OCI-M1 (cell line): ENCODE results near the gene TRIM16.
A peak's percentile ranks its signal among the peaks of the same experiment; 100 is the strongest.
"Not testable (repeated sequence)": the region's sequence is repeated elsewhere in the genome, so short reads cannot be mapped to it uniquely, and the experiment has no call there.

Experiments
- DNase-seq: peaks from one replicate; lab custom pipeline; 2025; lab: John Stamatoyannopoulos, UW

Gene TRIM16

DNA sequence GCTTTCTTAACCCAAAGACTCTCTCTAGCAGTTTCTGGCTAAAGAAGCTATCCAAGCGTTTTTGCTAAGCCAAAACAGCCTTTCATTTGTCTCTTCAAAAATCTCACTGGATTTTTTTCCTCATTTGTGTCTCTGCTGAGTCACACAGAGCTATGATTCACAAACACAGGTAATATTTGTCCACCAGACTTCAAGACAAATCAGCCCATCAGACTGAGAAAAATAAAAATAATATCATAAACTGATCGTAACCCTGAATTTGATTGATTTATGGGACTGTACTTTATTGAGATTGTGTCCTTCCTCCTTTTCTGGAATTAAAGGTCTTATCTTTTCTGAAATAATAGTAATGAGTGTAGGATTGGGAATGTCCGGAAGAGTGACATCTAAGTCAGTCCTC is 25.8 kb downstream of the TRIM16 start:
- DNase-seq, result no peak

DNA sequence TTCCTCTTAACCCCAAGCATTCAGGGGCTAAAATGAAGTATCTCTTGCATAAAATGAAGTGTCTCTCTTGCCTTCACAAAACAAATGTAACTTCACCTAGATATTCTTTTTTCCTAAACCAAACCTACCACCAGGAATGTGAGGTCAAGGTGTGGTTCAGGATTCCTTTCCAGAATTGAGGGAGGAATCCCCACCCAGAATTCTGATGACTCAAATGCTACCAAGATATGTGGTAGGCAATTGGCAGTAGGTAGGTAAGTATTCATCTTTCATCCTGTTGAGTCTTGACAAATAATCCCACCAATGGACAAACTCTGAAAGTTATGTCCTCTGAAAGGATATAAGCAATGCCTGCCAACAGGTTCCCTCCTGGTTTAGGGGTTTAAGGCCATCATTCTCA is 26.2 kb downstream of the TRIM16 start:
- DNase-seq, result no peak

DNA sequence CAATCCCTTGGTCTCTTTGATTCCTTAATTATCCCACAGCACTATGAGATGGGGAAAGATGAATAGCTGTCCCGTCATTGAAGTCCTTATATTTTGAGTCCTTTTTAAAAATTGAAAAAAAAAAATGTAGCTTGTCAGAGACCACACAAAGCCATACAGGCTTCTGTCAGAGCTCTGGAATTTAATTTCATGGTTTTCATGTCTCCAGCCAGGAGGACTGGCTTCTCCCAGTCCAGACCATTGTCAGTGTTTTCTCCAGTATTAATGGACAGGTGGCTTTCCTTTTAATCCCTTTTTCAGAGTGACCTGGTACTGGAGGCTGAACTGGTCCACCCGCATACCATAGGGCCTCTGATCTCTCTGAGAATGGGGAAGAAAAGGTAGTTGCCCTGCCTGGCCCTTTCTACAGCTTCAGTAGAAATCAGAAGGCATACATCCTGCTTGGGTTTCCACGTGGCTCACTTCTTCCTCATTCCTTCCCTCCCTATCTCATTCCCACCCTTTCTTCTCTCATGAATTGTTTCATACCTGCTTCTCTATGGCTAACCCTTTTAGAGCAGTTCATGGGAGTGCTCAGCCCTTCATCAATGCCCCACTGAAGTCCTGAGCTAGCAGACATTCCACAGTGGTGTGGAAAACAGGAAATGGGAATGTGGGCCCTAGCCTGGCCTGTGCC is 29.1 kb downstream of the TRIM16 start:
- DNase-seq, result no peak

DNA sequence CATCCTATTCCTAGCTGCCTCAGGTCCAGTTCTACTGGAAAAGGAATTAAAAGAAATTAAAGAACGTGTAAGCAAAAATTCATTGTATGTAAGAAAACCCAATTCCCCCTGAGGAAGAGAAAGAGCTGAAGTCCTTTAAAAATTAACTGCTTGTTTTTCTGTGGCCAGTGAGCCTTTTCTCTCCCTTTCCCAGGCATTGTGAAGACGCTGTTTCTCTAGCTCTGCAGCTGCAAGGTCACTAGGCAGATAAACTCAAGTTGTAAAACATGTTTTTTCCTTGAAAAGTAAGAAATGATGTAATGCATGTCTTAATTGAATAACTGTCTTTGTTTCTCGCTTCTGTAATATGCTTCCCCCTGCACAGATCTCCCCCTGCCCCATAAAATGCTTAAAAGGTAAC is 29.7 kb downstream of the TRIM16 start:
- not testable (repeated sequence) for DNase-seq

DNA sequence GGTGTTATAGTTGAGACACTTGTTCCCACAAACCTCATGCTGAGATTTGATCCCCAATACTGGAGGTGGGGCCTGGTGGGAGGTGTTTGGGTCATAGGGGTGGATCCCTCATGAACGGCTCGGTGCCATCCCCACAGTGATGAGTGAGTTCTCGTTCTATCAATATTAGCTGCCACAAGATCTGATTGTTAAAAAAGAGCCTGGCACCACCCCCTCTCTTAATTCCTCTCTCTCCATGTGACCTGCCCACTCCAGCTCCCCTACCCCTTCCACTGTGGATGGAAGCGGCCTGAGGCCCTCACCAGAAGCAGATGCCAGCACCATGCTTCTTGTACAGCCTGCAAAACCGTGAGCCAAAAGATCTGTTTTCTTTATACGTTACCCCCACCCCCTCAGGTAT is 31.2 kb downstream of the TRIM16 start:
- no peak for DNase-seq

DNA sequence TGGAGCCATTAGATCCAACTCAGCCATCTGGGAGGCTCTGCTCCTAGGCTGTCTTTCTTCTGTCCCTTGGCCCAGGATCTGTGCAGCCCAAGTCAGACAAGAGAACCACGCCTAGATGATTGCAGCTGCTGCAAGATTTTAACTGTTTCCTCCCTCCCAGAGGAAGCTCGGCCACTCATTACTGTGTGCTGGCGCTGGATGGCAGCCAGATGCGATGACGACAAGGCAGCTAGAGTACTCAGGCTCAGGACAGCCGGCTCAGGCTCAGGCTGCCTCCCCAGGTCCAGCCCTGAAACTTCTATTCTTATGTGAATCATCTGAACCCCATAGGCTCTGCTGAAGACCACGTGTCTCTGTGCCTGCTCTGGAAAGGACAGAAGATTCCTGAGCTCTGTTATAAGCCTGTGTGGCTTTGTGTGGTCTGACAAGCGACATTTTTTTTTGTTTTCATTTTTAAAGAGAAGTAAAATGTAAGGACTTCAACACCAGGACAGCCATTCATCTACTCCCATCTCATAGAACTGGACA is 32.5 kb downstream of the TRIM16 start:
- DNase-seq, result peak; percentile 96

DNA sequence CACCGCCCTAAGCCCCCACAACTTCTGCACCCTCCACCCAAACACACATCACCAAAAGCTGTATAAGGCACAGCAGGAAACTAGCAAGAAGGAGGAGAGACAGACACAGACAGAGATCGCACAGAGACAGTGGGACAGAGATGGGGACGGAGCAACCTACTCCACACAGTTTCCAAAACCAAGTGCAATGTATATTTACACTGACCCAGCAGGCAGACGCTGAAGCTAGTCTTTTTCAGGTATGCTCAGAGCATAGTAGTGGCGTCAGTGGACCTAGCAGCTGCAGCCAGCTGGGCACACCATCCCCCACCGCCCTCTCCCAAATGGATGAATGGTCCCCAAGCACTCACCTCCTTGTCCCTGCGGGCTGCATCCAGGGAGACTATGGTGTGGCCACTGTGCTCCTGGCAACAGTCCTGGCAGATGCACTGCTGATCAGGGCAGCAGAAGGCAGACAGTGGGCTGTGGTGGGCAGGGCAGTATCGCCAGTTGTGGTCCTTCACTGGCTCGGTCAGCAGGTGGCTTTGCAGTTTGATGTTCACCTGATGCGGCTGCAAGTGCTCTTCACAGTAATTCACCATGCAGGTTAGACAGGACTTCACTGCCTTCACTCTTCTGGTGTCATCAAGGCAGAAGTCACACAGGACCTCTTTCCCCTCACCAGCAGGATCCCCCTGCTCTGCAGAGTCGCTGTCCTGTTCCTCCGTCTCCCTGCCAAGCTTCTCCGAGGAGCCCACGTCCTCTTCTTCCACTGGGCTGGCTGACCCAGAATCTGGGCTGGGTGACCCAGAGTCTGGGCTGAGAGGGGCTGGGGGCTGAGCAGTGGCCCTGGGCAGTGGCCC is 33.1 kb downstream of the TRIM16 start:
- DNase-seq, result no peak

DNA sequence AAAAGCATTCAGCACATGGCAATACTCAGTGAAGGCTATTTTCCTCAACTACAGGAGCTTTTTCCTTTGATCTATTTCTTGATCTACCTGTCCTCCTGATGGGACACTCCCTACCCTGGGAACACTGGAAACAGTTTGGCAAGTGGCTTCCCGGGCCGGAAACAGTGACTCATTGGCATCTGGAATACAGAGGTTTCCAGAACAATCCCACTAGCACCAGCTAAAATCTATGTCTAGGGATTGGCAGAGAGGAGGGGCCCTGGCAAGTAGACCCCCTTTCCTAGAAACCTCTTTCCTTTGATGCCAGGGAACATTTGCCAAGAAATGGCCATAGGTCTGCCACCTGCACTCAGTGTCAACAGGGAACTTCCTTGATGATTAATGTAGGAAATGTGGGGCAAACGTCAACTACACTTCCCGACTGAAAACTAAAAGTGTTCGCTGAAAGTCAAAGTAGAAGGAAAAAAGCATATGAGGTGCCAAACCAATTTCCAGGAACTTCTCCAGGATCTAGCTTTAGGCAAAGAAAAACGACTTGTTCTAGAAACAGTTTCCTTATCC is 34.2 kb downstream of the TRIM16 start:
- no peak for DNase-seq

DNA sequence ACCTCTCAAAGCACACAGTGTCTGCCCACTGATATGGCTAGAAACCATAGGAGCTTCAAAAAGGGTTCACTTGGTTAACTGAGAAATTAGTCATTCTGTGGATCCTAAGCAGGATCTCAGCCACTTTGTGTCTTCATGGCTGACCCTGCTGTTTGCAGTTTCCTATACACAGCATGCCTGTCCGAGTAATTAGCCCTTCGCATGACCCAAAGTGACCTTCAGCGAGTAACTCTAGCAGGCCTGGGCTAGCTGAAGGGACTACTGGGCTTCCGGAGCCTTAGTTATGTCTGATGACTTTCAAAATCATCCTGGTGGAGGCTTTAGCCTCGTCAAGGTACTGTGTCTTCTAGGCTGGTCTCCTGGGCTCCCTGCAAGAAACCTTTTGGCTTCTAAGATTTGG is 35.7 kb downstream of the TRIM16 start:
- DNase-seq, result no peak

DNA sequence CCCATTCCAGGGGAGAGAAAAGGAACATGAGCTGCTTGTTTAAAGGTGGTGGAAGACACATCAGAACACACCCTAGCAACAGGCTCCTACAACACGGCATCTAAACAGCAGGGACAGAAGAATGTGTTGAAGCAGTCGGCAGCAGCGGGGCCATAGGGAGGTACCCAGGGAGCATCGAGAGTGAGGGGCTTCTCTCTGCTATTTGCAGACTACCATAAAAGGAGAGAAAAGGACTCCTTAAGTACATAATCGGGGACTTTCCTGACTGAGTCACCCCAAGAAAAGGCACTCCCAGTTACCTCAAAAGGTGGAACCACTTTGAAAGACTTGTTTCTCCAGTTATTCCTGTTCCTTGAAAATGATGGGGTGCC is 38.2 kb downstream of the TRIM16 start:
- not testable (repeated sequence) for DNase-seq

DNA sequence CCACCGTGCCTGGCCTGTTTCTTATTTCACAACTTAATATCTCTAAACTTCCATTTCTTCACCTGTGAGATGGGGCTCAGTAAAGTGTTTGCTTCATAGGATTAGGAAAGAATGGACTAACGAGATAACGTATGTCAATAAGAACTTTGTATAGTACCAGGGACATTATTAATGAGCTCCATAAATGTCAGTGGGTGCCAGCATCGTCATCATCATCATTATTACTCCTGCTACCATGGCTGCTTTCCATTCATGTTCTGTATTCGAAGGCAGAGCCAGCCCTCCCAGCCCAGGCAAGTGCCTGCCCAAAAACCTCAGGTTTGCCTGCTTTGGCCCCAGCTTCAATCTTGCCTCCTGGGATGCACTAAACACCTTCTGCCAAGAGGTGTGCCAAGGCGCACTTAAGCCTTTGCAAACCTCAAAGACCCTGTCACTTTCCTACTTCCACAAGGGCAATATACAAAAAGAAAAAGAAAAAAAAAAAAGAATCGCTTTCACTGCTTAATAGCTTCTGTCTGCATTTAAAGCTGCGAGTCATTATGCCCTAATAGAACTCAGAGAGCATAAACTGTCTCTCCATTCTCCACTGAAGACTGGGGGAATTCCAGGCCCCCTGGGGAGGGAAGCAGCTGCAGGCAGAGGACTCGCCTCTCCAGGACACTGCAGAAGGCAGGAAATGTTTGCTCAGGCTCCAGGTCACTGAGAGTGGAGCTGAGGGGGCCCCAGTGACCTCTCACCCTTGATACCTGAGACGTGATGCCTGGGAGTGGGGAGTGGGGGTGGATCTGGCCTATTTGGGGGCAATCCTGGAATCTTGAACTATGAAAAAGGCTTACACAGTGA is 38.8 kb downstream of the TRIM16 start:
- DNase-seq, result not testable (repeated sequence)

DNA sequence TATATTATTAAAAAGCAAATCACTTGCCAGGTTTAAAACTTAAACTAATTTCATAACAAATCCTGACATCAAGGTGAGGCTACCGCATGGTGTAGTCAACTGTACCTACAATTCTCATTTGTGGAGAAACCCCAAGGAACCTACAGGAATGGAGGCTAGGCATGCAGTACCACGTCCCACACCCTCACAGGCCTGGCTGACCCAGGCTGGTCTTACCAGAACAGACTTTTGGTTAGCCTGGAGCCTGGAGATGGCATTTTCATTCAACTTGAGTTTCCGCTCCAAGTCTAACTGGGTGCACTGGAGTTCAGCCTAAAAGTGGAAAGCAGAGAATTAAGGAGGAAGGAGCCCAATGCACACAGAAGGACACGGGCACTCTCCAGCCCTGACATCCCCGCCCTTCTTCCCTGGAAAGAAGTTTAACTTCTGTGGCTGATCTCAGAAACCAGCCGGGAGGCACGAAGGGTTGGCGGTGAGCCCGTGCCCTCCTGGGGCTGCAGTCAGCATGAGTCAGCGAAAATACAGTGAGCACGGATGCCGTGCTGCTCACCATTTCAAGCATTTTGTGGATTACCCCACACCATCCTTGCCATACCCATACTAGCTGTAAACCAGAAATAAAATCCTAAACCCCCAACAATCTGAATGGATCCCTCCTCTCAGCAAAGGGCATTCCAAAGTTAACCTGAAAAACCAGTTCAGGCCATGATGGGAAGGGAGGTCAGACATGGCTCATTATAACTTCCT is 41.4 kb downstream of the TRIM16 start:
- not testable (repeated sequence) for DNase-seq

DNA sequence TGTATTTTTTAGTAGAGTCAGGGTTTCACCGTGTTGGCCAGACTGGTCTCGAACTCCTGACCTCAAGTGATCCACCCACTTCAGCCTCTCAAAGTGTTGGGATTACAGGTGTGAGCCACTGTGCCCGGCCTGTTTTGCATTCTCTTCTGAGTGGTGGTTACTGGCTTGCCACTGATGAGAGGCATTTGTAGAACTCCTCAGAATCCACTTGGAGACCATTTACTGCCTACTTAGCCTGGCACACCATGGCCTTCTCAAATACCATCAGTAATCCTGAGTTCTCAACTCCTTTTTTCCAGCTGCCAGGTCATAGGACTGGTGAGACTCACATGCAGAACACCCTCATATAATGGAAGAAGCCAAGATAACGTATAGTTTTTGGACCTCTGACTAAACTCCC is 42.1 kb downstream of the TRIM16 start:
- not testable (repeated sequence) for DNase-seq

DNA sequence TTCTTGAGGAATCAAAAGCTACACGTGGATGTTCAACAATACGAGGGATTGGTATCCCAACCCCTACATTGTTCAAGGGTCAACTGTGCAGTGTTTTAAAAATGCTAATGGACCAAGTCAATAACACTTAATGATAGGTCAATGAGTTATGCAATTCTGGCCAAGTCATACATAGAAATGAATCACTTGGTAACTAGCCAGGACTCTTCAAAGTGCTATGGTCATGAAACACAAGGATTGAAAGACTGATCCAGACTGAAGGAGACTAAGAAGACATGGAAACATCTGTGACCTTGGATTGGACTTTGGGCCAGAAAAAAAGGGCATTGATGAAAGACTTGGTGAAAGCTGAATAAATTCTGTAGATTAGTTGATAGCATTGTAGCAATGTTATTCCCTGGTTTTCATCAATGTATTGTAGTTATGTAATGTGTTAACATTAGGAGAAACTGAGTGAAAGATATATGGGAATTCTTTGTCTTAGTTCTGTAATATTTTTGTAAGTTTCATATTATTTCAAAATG is 53.1 kb downstream of the TRIM16 start:
- DNase-seq, result not testable (repeated sequence)

DNA sequence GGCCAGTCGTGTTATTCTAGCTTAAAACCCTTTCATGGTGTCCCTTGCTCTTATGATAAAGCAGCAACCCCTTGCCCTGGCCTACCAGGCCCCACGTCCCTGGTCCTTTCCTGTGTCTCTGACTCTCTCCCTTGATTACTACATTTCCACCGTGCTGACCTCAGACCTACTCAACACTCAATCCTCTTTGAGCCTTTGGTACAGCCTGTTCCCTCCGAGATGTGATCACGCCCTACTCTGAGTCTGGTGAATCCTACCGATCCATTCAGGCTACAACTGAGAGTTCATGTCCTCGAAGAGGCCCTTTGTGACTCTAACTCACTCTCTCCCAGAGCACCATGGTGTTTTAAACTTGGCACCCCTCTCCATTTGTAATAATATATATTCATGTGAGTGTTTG is 54.1 kb downstream of the TRIM16 start:
- DNase-seq, result not testable (repeated sequence)

DNA sequence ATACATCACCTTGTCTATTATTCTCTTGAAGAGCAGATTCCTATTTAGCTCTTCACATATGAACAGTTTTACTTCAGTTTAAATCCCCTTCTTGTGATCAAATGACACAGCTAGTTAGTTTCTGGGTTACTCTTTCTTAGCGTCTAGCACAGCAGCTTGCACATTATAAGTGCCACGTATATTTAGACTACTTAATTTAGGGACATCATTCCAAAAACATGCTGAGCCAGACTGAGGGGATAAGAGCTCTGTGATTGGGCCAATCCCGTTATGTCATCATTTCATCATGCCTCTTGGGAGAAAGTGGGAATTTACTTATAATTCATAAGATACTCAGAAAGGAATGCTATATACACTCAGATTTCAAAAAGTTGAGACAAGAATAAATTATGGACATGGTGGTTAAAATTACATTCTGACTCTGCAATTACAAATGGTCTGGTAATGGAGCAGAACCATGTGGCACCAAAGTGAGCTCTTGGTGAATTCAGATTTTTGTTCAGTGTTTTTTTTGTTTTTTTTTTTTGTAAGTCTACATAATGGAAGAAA is 60.4 kb downstream of the TRIM16 start:
- not testable (repeated sequence) for DNase-seq

DNA sequence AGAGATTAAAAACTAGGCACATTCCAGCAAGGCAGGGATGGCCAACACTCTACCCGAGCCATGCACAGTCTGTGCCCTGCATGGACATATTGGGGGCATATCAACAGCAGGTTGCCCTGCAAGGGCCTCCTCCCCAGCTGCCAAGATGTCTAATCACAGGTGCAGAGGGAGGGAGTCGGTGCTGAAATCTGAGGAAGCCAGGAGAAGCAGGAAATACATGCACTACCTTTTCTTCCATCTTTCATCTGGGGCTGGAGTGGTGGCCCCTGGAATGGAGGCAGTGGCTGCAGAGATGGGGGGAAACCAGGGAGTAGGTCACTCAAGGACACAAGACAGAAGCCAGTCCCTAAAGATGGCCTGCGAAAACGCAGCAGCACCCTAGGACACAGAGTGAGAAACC is 60.9 kb downstream of the TRIM16 start:
- DNase-seq, result not testable (repeated sequence)

DNA sequence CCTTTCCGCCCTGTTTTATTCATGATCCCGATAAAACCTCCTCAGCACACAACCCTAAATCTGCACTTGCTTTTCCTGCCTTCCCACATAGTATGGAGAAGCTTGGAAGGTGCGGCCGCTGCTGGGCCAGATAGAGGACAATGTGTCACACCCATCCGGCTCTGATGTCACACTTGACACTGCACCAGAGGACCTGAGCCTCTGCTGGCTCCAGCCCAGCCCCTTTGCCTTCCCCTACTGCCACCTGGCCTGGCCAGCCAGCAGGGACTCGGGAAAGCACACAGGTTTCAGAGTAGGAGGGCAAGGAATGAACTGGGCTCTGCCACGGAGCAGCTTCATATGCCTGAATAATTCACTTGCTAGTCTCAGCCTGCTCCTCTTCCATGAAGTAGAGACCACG is 62.0 kb downstream of the TRIM16 start:
- DNase-seq, result not testable (repeated sequence)

DNA sequence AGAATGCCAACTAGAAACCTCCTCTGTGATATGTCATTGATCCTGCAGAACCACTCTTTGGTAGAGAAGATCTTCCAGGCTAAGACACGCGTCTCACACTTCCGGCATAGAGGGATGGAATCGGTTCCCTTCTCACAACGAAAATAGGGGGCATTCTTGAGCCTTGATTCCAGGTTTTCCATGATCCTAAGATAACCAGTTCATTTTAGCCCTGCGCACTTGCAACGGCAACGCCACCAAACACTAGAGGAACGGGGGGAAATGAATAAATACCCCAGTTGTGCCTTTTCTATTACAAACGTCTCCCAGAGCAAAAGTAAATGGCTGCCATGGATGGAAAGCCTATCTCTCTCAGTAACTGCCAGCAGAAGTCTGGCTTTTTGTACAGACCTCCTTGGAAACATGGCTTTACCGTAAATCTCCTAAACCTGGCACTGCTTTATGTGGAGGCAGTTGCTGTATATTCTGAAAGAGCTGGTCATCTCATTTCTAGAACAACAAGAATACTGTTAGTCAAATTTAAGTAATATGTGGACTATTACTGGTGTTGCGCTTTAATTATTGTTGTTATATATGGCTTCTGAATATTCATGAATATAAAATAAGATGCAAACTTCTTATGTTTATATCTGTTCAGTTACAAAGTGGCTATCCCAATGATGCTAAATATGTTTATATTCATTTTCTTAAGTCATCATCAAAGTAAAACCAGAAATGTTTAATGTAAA is 64.6 kb downstream of the TRIM16 start, which contains the start of gene FBXW10B:
FBXW10B (minus strand) TSS at position 374 of the 728 bp plus-strand sequence; CDS start at position 182, 192 bp downstream.
- DNase-seq, result not testable (repeated sequence)

DNA sequence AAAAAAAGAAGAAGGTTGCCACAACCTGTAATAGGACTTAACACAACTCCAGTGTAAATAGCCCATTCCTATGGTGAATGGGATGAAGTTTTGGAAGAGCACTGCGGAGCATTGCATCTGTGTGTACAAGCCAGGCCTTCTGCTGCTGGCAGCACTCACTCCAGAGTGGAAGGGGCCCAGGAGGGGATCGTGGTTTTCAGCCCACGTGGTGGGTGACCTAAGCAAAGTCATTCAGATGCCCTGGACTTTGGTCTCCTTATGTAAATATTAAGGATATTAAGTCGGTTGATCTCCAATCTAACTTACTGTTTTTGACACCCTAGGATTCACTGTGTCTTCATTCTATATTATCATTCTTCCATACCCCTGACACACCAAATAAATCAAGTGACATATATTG is 67.3 kb downstream of the TRIM16 start:
- DNase-seq, result not testable (repeated sequence)
